Measurements from ENCODE around the gene FARP1.

The FARP1 gene

DNA sequence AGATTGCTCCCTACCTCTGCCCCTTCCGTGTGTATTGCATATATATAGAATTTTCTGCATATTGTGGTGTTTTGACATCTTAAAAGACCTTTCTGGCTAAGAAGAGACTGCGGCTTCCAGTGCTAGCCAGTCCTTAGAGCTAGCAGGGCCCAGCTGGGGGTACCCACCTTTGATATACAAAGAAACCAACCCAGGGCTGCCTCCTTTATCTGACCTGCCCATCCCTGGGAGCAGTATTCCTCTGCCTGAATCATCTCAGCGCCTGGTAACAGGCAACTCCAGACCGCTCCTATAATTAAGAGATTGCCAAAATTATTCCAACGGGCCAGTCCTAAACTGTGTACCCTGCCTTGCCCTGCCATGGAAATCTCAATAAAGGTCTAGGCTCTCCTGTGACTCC lies 220.4 kb downstream of the FARP1 start:
- Histone ChIP-seq H3K9me3 (ENCODE audit: insufficient read depth, low read depth, low read length) (no peaks in the 10 kb centered on the region), H2AK5ac (ENCODE audit: low read length) (no peak overlapping the region), H3K79me2 (ENCODE audit: control insufficient read depth, insufficient read depth, low read length, poor library complexity) (no peaks in the 10 kb centered on the region), H3K27me3 (ENCODE audit: insufficient read depth, low read length) (no peaks in the 10 kb centered on the region), H3K9ac (ENCODE audit: low read length) (no peak overlapping the region), H4K8ac (ENCODE audit: low read depth, low read length) (no peak overlapping the region), H2BK120ac (ENCODE audit: insufficient read depth, low read length, poor library complexity) (no peak overlapping the region), H3K4me3 (ENCODE audit: low read depth, low read length) (no peak overlapping the region), H2AFZ (ENCODE audit: insufficient read depth, low read length, poor library complexity) (no peak overlapping the region), H2BK12ac (ENCODE audit: low read length) (no peak overlapping the region), H4K91ac (ENCODE audit: low read depth, low read length) (no peak overlapping the region), H3K36me3 (ENCODE audit: control insufficient read depth in 1 of 2, insufficient read depth in 2 of 2, low read length in 2 of 2) (peaks cover 0 to 3% of the 10 kb centered on the region in 2 experiments), H3K18ac (ENCODE audit: low read length) (no peak overlapping the region), H4K12ac (ENCODE audit: low read depth, low read length) (no peak overlapping the region), H3K4me1 (ENCODE audit: control insufficient read depth in 1 of 2, insufficient read depth in 2 of 2, low read length in 2 of 2) (no peaks in the 10 kb centered on the region), H3K23ac (ENCODE audit: low read length) (no peak overlapping the region), H2BK5ac (ENCODE audit: low read depth, low read length, poor library complexity) (no peak overlapping the region), H3K79me1 (ENCODE audit: low read length) (no peaks in the 10 kb centered on the region), H3K4me2 (ENCODE audit: low read length) (no peak overlapping the region), H3K14ac (ENCODE audit: low read length) (no peak overlapping the region), H3K27ac (ENCODE audit: low read depth, low read length) (no peak overlapping the region), H3K4ac (ENCODE audit: low read depth, low read length) (no peak overlapping the region)
- no peak for DNase-seq
- no CpG with 5 or more reads among the region's 5 CpGs for WGBS (ENCODE audit: extremely low coverage, insufficient coverage, insufficient read length)

GRCh38 chr13:98364179-98364578 lies 221.3 kb downstream of the FARP1 start:
- H3K79me1 ChIP-seq (ENCODE audit: low read length) = no peaks in the 10 kb centered on the region

DNA sequence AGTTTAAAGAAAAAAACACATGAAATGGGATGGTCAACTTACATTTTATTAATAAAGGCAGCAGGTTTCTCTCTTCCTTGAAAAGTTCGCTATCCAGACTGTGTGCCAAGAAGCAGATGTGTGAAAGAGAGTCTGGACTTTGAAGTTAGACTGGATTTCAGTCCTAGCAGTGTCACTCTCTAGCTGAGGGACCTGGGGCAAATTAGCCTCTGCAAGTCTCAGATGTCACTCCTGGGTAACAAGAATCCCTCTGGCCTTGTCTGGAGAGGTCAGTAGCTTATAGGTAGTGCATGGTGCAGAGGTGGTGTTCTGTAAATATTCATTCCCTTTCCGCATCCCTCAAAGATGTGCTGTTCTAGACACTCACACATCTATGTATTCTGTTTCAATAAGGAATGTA lies 221.8 kb downstream of the FARP1 start:
- no peak overlapping the region for H3K14ac ChIP-seq (ENCODE audit: low read length)
- H2AFZ ChIP-seq (ENCODE audit: insufficient read depth, low read length, poor library complexity) = no peak overlapping the region
- no peaks in the 10 kb centered on the region for H3K4me1 ChIP-seq (ENCODE audit: control insufficient read depth in 1 of 2, insufficient read depth in 2 of 2, low read length in 2 of 2)
- no peak for DNase-seq
- H3K23ac ChIP-seq (ENCODE audit: low read length) = no peak overlapping the region
- H3K79me2 ChIP-seq (ENCODE audit: control insufficient read depth, insufficient read depth, low read length, poor library complexity) = no peaks in the 10 kb centered on the region
- H3K79me1 ChIP-seq (ENCODE audit: low read length) = no peaks in the 10 kb centered on the region
- H3K4me2 ChIP-seq (ENCODE audit: low read length) = no peak overlapping the region
- H4K12ac ChIP-seq (ENCODE audit: low read depth, low read length) = no peak overlapping the region
- H3K27me3 ChIP-seq (ENCODE audit: insufficient read depth, low read length) = no peaks in the 10 kb centered on the region
- no peak overlapping the region for H3K4ac ChIP-seq (ENCODE audit: low read depth, low read length)
- no peak overlapping the region for H4K8ac ChIP-seq (ENCODE audit: low read depth, low read length)
- no peak overlapping the region for H4K91ac ChIP-seq (ENCODE audit: low read depth, low read length)
- no peaks in the 10 kb centered on the region for H3K9me3 ChIP-seq (ENCODE audit: insufficient read depth, low read depth, low read length)
- no peak overlapping the region for H2AK5ac ChIP-seq (ENCODE audit: low read length)
- H3K27ac ChIP-seq (ENCODE audit: low read depth, low read length) = no peak overlapping the region
- H3K9ac ChIP-seq (ENCODE audit: low read length) = no peak overlapping the region
- H3K36me3 ChIP-seq (ENCODE audit: control insufficient read depth in 1 of 2, insufficient read depth in 2 of 2, low read length in 2 of 2) = peaks cover 0 to 7% of the 10 kb centered on the region in 2 experiments
- H3K18ac ChIP-seq (ENCODE audit: low read length) = no peak overlapping the region
- no peak overlapping the region for H3K4me3 ChIP-seq (ENCODE audit: low read depth, low read length)
- H2BK120ac ChIP-seq (ENCODE audit: insufficient read depth, low read length, poor library complexity) = no peak overlapping the region
- no peak overlapping the region for H2BK12ac ChIP-seq (ENCODE audit: low read length)
- WGBS (ENCODE audit: extremely low coverage, insufficient coverage, insufficient read length) = no CpG with 5 or more reads among the region's 2 CpGs
- no peak overlapping the region for H2BK5ac ChIP-seq (ENCODE audit: low read depth, low read length, poor library complexity)

More at GRCh38 chr13:98364179-98364578, 221.3 kb downstream of the FARP1 start:
- no peak overlapping the region for H4K8ac ChIP-seq (ENCODE audit: low read depth, low read length)
- no peak overlapping the region for H2BK120ac ChIP-seq (ENCODE audit: insufficient read depth, low read length, poor library complexity)
- DNase-seq = no peak
- H3K23ac ChIP-seq (ENCODE audit: low read length) = no peak overlapping the region
- H3K36me3 ChIP-seq (ENCODE audit: control insufficient read depth in 1 of 2, insufficient read depth in 2 of 2, low read length in 2 of 2) = peaks cover 0 to 7% of the 10 kb centered on the region in 2 experiments
- no peak overlapping the region for H2BK12ac ChIP-seq (ENCODE audit: low read length)
- H4K12ac ChIP-seq (ENCODE audit: low read depth, low read length) = no peak overlapping the region
- no peak overlapping the region for H2AFZ ChIP-seq (ENCODE audit: insufficient read depth, low read length, poor library complexity)
- no peak overlapping the region for H3K27ac ChIP-seq (ENCODE audit: low read depth, low read length)
- no peak overlapping the region for H3K14ac ChIP-seq (ENCODE audit: low read length)
- H3K4me3 ChIP-seq (ENCODE audit: low read depth, low read length) = no peak overlapping the region
- no peak overlapping the region for H2AK5ac ChIP-seq (ENCODE audit: low read length)
- no peak overlapping the region for H4K91ac ChIP-seq (ENCODE audit: low read depth, low read length)
- no peak overlapping the region for H2BK5ac ChIP-seq (ENCODE audit: low read depth, low read length, poor library complexity)
- WGBS (ENCODE audit: extremely low coverage, insufficient coverage, insufficient read length) = no CpG with 5 or more reads among the region's 2 CpGs
- no peak overlapping the region for H3K18ac ChIP-seq (ENCODE audit: low read length)
- H3K9ac ChIP-seq (ENCODE audit: low read length) = no peak overlapping the region
- H3K4ac ChIP-seq (ENCODE audit: low read depth, low read length) = no peak overlapping the region
- no peaks in the 10 kb centered on the region for H3K4me1 ChIP-seq (ENCODE audit: control insufficient read depth in 1 of 2, insufficient read depth in 2 of 2, low read length in 2 of 2)
- H3K79me2 ChIP-seq (ENCODE audit: control insufficient read depth, insufficient read depth, low read length, poor library complexity) = no peaks in the 10 kb centered on the region
- H3K9me3 ChIP-seq (ENCODE audit: insufficient read depth, low read depth, low read length) = no peaks in the 10 kb centered on the region
- no peak overlapping the region for H3K4me2 ChIP-seq (ENCODE audit: low read length)
- H3K27me3 ChIP-seq (ENCODE audit: insufficient read depth, low read length) = no peaks in the 10 kb centered on the region

- Histone ChIP-seq H2BK12ac (ENCODE audit: low read length) (no peak overlapping the region), H3K36me3 (ENCODE audit: control insufficient read depth in 1 of 2, insufficient read depth in 2 of 2, low read length in 2 of 2) (peaks cover 0 to 10% of the 10 kb centered on the region in 2 experiments), H3K4ac (ENCODE audit: low read depth, low read length) (no peak overlapping the region), H3K79me2 (ENCODE audit: control insufficient read depth, insufficient read depth, low read length, poor library complexity) (no peaks in the 10 kb centered on the region), H3K9ac (ENCODE audit: low read length) (no peak overlapping the region), H3K23ac (ENCODE audit: low read length) (no peak overlapping the region), H3K79me1 (ENCODE audit: low read length) (no peaks in the 10 kb centered on the region), H2AFZ (ENCODE audit: insufficient read depth, low read length, poor library complexity) (no peak overlapping the region), H2AK5ac (ENCODE audit: low read length) (no peak overlapping the region), H2BK5ac (ENCODE audit: low read depth, low read length, poor library complexity) (no peak overlapping the region), H4K12ac (ENCODE audit: low read depth, low read length) (no peak overlapping the region), H4K91ac (ENCODE audit: low read depth, low read length) (no peak overlapping the region), H4K8ac (ENCODE audit: low read depth, low read length) (no peak overlapping the region), H3K18ac (ENCODE audit: low read length) (no peak overlapping the region), H3K4me3 (ENCODE audit: low read depth, low read length) (no peak overlapping the region), H3K9me3 (ENCODE audit: insufficient read depth, low read depth, low read length) (no peaks in the 10 kb centered on the region), H3K14ac (ENCODE audit: low read length) (no peak overlapping the region), H3K4me1 (ENCODE audit: control insufficient read depth in 1 of 2, insufficient read depth in 2 of 2, low read length in 2 of 2) (peaks cover 0 to 3% of the 10 kb centered on the region in 2 experiments), H3K27me3 (ENCODE audit: insufficient read depth, low read length) (no peaks in the 10 kb centered on the region), H3K27ac (ENCODE audit: low read depth, low read length) (no peak overlapping the region), H3K4me2 (ENCODE audit: low read length) (no peak overlapping the region), H2BK120ac (ENCODE audit: insufficient read depth, low read length, poor library complexity) (no peak overlapping the region)
- no peak for DNase-seq
- no CpG with 5 or more reads among the region's 3 CpGs for WGBS (ENCODE audit: extremely low coverage, insufficient coverage, insufficient read length)
Measured at GRCh38 chr13:98365302-98365701, 222.4 kb downstream of the FARP1 start.

All from trophoblast cell (in vitro differentiated cells and primary cell).